Measurements from ENCODE around the gene RSPRY1.
"Not testable (repeated sequence)": the region's sequence is repeated elsewhere in the genome, so short reads cannot be mapped to it uniquely, and the experiment has no call there.

The RSPRY1 gene

GRCh38 chr16:57264950-57265371 lies 78.8 kb downstream of the RSPRY1 start:
- Histone ChIP-seq H3K79me2 (ENCODE audit: control insufficient read depth, insufficient read depth, low read length, unreplicated experiment) (no peaks in the 10 kb centered on the region), H3K4me1 (ENCODE audit: control insufficient read depth, insufficient read depth, low read length, unreplicated experiment) (peaks cover 13% of the 10 kb centered on the region), H3K27ac (ENCODE audit: low read depth, low read length) (no peak overlapping the region), H3K27me3 (ENCODE audit: insufficient read depth, low read length) (no peaks in the 10 kb centered on the region), H3K4me3 (ENCODE audit: low read depth, low read length) (no peak overlapping the region), H2AFZ (ENCODE audit: low read length, unreplicated experiment) (no peak overlapping the region), H3K36me3 (ENCODE audit: insufficient read depth, low read length) (no peaks in the 10 kb centered on the region)

- no peak overlapping the region for H3K27ac ChIP-seq (ENCODE audit: low read depth, low read length)
- H3K36me3 ChIP-seq (ENCODE audit: insufficient read depth, low read length): no peaks in the 10 kb centered on the region
- H3K79me2 ChIP-seq (ENCODE audit: control insufficient read depth, insufficient read depth, low read length, unreplicated experiment): no peaks in the 10 kb centered on the region
- H3K4me3 ChIP-seq (ENCODE audit: low read depth, low read length): no peak overlapping the region
- H3K27me3 ChIP-seq (ENCODE audit: insufficient read depth, low read length): no peaks in the 10 kb centered on the region
- peak overlapping the region; percentile 75 for H2AFZ ChIP-seq (ENCODE audit: low read length, unreplicated experiment)
- H3K4me1 ChIP-seq (ENCODE audit: control insufficient read depth, insufficient read depth, low read length, unreplicated experiment): peaks cover 4% of the 10 kb centered on the region
Observed at GRCh38 chr16:57265850-57266530, 79.9 kb downstream of the RSPRY1 start.

GRCh38 chr16:57266531-57267260 lies 80.6 kb downstream of the RSPRY1 start:
- Histone ChIP-seq H2AFZ (ENCODE audit: low read length, unreplicated experiment) (no peak overlapping the region), H3K27me3 (ENCODE audit: insufficient read depth, low read length) (no peaks in the 10 kb centered on the region), H3K36me3 (ENCODE audit: insufficient read depth, low read length) (no peaks in the 10 kb centered on the region), H3K79me2 (ENCODE audit: control insufficient read depth, insufficient read depth, low read length, unreplicated experiment) (no peaks in the 10 kb centered on the region), H3K4me1 (ENCODE audit: control insufficient read depth, insufficient read depth, low read length, unreplicated experiment) (peaks cover 4% of the 10 kb centered on the region), H3K4me3 (ENCODE audit: low read depth, low read length) (no peak overlapping the region), H3K27ac (ENCODE audit: low read depth, low read length) (no peak overlapping the region)

- H3K4me1 ChIP-seq (ENCODE audit: control insufficient read depth, insufficient read depth, low read length, unreplicated experiment); H3K36me3 ChIP-seq (ENCODE audit: insufficient read depth, low read length); H3K4me3 ChIP-seq (ENCODE audit: low read depth, low read length); H3K27me3 ChIP-seq (ENCODE audit: insufficient read depth, low read length); H2AFZ ChIP-seq (ENCODE audit: low read length, unreplicated experiment); H3K79me2 ChIP-seq (ENCODE audit: control insufficient read depth, insufficient read depth, low read length, unreplicated experiment); H3K27ac ChIP-seq (ENCODE audit: low read depth, low read length): not testable (repeated sequence)
Observed at GRCh38 chr16:57267343-57267742, 81.2 kb downstream of the RSPRY1 start.

GRCh38 chr16:57268804-57269800 lies 83.0 kb downstream of the RSPRY1 start:
- H2AFZ ChIP-seq (ENCODE audit: low read length, unreplicated experiment): no peak overlapping the region

GRCh38 chr16:57270221-57271062 lies 84.3 kb downstream of the RSPRY1 start:
- Histone ChIP-seq H2AFZ (ENCODE audit: low read length, unreplicated experiment) (no peak overlapping the region), H3K27ac (ENCODE audit: low read depth, low read length) (no peak overlapping the region), H3K4me1 (ENCODE audit: control insufficient read depth, insufficient read depth, low read length, unreplicated experiment) (peaks cover 4% of the 10 kb centered on the region), H3K27me3 (ENCODE audit: insufficient read depth, low read length) (no peaks in the 10 kb centered on the region), H3K36me3 (ENCODE audit: insufficient read depth, low read length) (no peaks in the 10 kb centered on the region), H3K79me2 (ENCODE audit: control insufficient read depth, insufficient read depth, low read length, unreplicated experiment) (no peaks in the 10 kb centered on the region), H3K4me3 (ENCODE audit: low read depth, low read length) (no peak overlapping the region)

More at GRCh38 chr16:57268804-57269800, 83.0 kb downstream of the RSPRY1 start:
- H3K79me2 ChIP-seq (ENCODE audit: control insufficient read depth, insufficient read depth, low read length, unreplicated experiment): no peaks in the 10 kb centered on the region
- no peaks in the 10 kb centered on the region for H3K27me3 ChIP-seq (ENCODE audit: insufficient read depth, low read length)
- H3K36me3 ChIP-seq (ENCODE audit: insufficient read depth, low read length): no peaks in the 10 kb centered on the region
- H3K4me1 ChIP-seq (ENCODE audit: control insufficient read depth, insufficient read depth, low read length, unreplicated experiment): peaks cover 4% of the 10 kb centered on the region
- no peak overlapping the region for H3K27ac ChIP-seq (ENCODE audit: low read depth, low read length)
- H3K4me3 ChIP-seq (ENCODE audit: low read depth, low read length): no peak overlapping the region

- H3K27me3 ChIP-seq (ENCODE audit: insufficient read depth, low read length): no peaks in the 10 kb centered on the region
- no peaks in the 10 kb centered on the region for H3K36me3 ChIP-seq (ENCODE audit: insufficient read depth, low read length)
- H3K4me1 ChIP-seq (ENCODE audit: control insufficient read depth, insufficient read depth, low read length, unreplicated experiment): peaks cover 4% of the 10 kb centered on the region
- no peaks in the 10 kb centered on the region for H3K79me2 ChIP-seq (ENCODE audit: control insufficient read depth, insufficient read depth, low read length, unreplicated experiment)
- no peak overlapping the region for H2AFZ ChIP-seq (ENCODE audit: low read length, unreplicated experiment)
- H3K4me3 ChIP-seq (ENCODE audit: low read depth, low read length): no peak overlapping the region
- H3K27ac ChIP-seq (ENCODE audit: low read depth, low read length): no peak overlapping the region
Observed at GRCh38 chr16:57271063-57271345, 84.9 kb downstream of the RSPRY1 start.

GRCh38 chr16:57271867-57272495 lies 85.9 kb downstream of the RSPRY1 start:
- Histone ChIP-seq H3K27me3 (ENCODE audit: insufficient read depth, low read length) (no peaks in the 10 kb centered on the region), H3K4me3 (ENCODE audit: low read depth, low read length) (no peak overlapping the region), H2AFZ (ENCODE audit: low read length, unreplicated experiment) (no peak overlapping the region), H3K4me1 (ENCODE audit: control insufficient read depth, insufficient read depth, low read length, unreplicated experiment) (peaks cover 6% of the 10 kb centered on the region), H3K27ac (ENCODE audit: low read depth, low read length) (no peak overlapping the region), H3K36me3 (ENCODE audit: insufficient read depth, low read length) (no peaks in the 10 kb centered on the region), H3K79me2 (ENCODE audit: control insufficient read depth, insufficient read depth, low read length, unreplicated experiment) (no peaks in the 10 kb centered on the region)

- H3K4me3 ChIP-seq (ENCODE audit: low read depth, low read length): no peak overlapping the region
- no peaks in the 10 kb centered on the region for H3K36me3 ChIP-seq (ENCODE audit: insufficient read depth, low read length)
- H3K79me2 ChIP-seq (ENCODE audit: control insufficient read depth, insufficient read depth, low read length, unreplicated experiment): no peaks in the 10 kb centered on the region
- peaks cover 12% of the 10 kb centered on the region for H3K4me1 ChIP-seq (ENCODE audit: control insufficient read depth, insufficient read depth, low read length, unreplicated experiment)
- no peak overlapping the region for H3K27ac ChIP-seq (ENCODE audit: low read depth, low read length)
- H2AFZ ChIP-seq (ENCODE audit: low read length, unreplicated experiment): no peak overlapping the region
- H3K27me3 ChIP-seq (ENCODE audit: insufficient read depth, low read length): no peaks in the 10 kb centered on the region
Observed at GRCh38 chr16:57273359-57273758, 87.2 kb downstream of the RSPRY1 start.
